GM12891 (cell line): Measurements from ENCODE around the gene STX16.
"Not testable (repeated sequence)": the region's sequence is repeated elsewhere in the genome, so short reads cannot be mapped to it uniquely, and the experiment has no call there.

Source experiments
- DNase-seq: peaks from one replicate; pipeline ENCODE4 v3.0.0; 2011; ENCODE audit warnings: low spot score; ENCODE audit not compliant: insufficient read length
- FAIRE-seq: peaks from 2 replicates; lab custom pipeline; 2011; peaks lifted over from hg19 to GRCh38; lab: Jason Lieb, UNC
- PAX5 ChIP-seq: IDR thresholded peaks from 2 replicates; pipeline ENCODE4 v1.6.1; 2011; ENCODE audit warnings: low read length, moderate library complexity, mild to moderate bottlenecking; ENCODE audit not compliant: insufficient read depth, severe bottlenecking
- POLR2A ChIP-seq: IDR thresholded peaks from 2 replicates; pipeline ENCODE4 v1.6.1; 2011; ENCODE audit warnings: low read depth, low read length, control low read depth
- POLR2AphosphoS5 ChIP-seq: IDR thresholded peaks from 2 replicates; pipeline ENCODE4 v1.6.1; 2011; ENCODE audit warnings: low read depth, low read length, control low read depth
- POU2F2 ChIP-seq: IDR thresholded peaks from 2 replicates; pipeline ENCODE4 v1.6.1; 2011; ENCODE audit warnings: low read depth, mild to moderate bottlenecking, control low read depth, low read length, moderate library complexity
- SPI1 ChIP-seq: IDR thresholded peaks from 2 replicates; pipeline ENCODE4 v1.6.1; 2011; ENCODE audit warnings: low read depth, low read length, control low read depth
- TAF1 ChIP-seq: IDR thresholded peaks from 2 replicates; pipeline ENCODE4 v1.6.1; 2011; ENCODE audit warnings: low read depth, low read length, control low read depth

STX16 gene

GRCh38 chr20:58646257-58646656, 4.8 kb upstream of the STX16 start:
- TF ChIP-seq POLR2A (no peak), POU2F2 (no peak), TAF1 (no peak), PAX5 (no peak), POLR2AphosphoS5 (no peak), SPI1 (no peak)
- DNase-seq (no peak), FAIRE-seq (no peak)

- DNase-seq (no peak), FAIRE-seq (no peak)
- TF ChIP-seq POU2F2 = no peak
These were observed 4.4 kb upstream of the STX16 start for GRCh38 chr20:58646703-58647102.

GRCh38 chr20:58647162-58647795, 3.8 kb upstream of the STX16 start:
- DNase-seq (no peak), FAIRE-seq (no peak)
- no peak for TF ChIP-seq POU2F2
- TF ChIP-seq POLR2AphosphoS5 = no peak
- no peak for TF ChIP-seq POLR2A
- TF ChIP-seq SPI1 = no peak
- no peak for TF ChIP-seq TAF1
- TF ChIP-seq PAX5 = no peak

GRCh38 chr20:58647796-58648501, 3.1 kb upstream of the STX16 start:
- no peak for DNase-seq

GRCh38 chr20:58648502-58648825, 2.6 kb upstream of the STX16 start:
- DNase-seq, FAIRE-seq: not testable (repeated sequence)

More at GRCh38 chr20:58647796-58648501, 3.1 kb upstream of the STX16 start:
- no peak for FAIRE-seq
- TF ChIP-seq POU2F2 = no peak
- no peak for TF ChIP-seq PAX5
- TF ChIP-seq POLR2A = no peak
- TF ChIP-seq POLR2AphosphoS5 = no peak
- TF ChIP-seq TAF1 = no peak
- TF ChIP-seq SPI1 = no peak

- DNase-seq = no peak
- TF ChIP-seq POLR2AphosphoS5 (no peak), TAF1 (no peak), SPI1 (no peak), POU2F2 (no peak)
- no peak for FAIRE-seq
These were observed 1.5 kb upstream of the STX16 start for GRCh38 chr20:58649288-58650180.

GRCh38 chr20:58650181-58650775, 805 bp upstream of the STX16 start:
- DNase-seq (peak; percentile 63), FAIRE-seq (no peak)
- no peak for TF ChIP-seq TAF1

- TF ChIP-seq PAX5 (no peak), POLR2AphosphoS5 (no peak; the same call in 1 of the 2 replicates)
- DNase-seq (no peak), FAIRE-seq (no peak)
These were observed 469 bp downstream of the STX16 start for GRCh38 chr20:58651559-58651945.

GRCh38 chr20:58651946-58652605, 993 bp downstream of the STX16 start:
- TF ChIP-seq PAX5 (no peak), POU2F2 (peak; percentile 65; the same call in 1 of the 2 replicates), TAF1 (peak; percentile 72), SPI1 (peak; percentile 48), POLR2A (peak; percentile 57; the same call in 1 of the 2 replicates), POLR2AphosphoS5 (0 out of 2 replicates have a peak, but pooled peaks have one; percentile 52)
- FAIRE-seq = peak; percentile 5

More at GRCh38 chr20:58651946-58652605, 993 bp downstream of the STX16 start:
- peak; percentile 56 for DNase-seq
